Adipocyte (in vitro differentiated cells): ENCODE results near the gene NIPAL3.
"Not testable (repeated sequence)": the region's sequence is repeated elsewhere in the genome, so short reads cannot be mapped to it uniquely, and the experiment has no call there.

Experiments
- DNase-seq: peaks from one replicate; pipeline ENCODE4 v3.0.0-alpha.2; 2015; ENCODE audit warnings: low read depth
- H3K27me3 ChIP-seq: replicated peaks from 2 replicates; pipeline ENCODE4 v1.7.0; 2013; ENCODE audit warnings: mild to moderate bottlenecking, low read length, moderate library complexity; ENCODE audit not compliant: control insufficient read depth, insufficient read depth
- H3K36me3 ChIP-seq: 2 replicates; pipeline ENCODE4 v1.7.0; 2013; ENCODE audit warnings: low read length, mild to moderate bottlenecking, moderate library complexity; ENCODE audit not compliant: control insufficient read depth, insufficient read depth, severe bottlenecking
- H3K4me1 ChIP-seq: 2 replicates; pipeline ENCODE4 v1.7.0; 2013; ENCODE audit warnings: mild to moderate bottlenecking, low read length, moderate library complexity; ENCODE audit not compliant: control insufficient read depth, insufficient read depth
- H3K4me3 ChIP-seq: 2 replicates; pipeline ENCODE4 v1.7.0; 2013; ENCODE audit warnings: mild to moderate bottlenecking, low read length, moderate library complexity
- H3K9ac ChIP-seq: 2 replicates; pipeline ENCODE4 v1.7.0; 2013; ENCODE audit warnings: mild to moderate bottlenecking, low read length, moderate library complexity
- H3K9me3 ChIP-seq: 2 replicates; pipeline ENCODE4 v1.7.0; 2013; ENCODE audit warnings: mild to moderate bottlenecking, low read length, moderate library complexity; ENCODE audit not compliant: control insufficient read depth

NIPAL3 gene

GRCh38 chr1:24426744-24427544 lies 11.3 kb downstream of the NIPAL3 start:
- Histone ChIP-seq H3K4me1 (no peaks in the 10 kb centered on the region), H3K9me3 (no peaks in the 10 kb centered on the region), H3K4me3 (no peak overlapping the region), H3K36me3 (no peaks in the 10 kb centered on the region), H3K9ac (no peak overlapping the region), H3K27me3 (no peaks in the 10 kb centered on the region)
- no peak for DNase-seq

- no peaks in the 10 kb centered on the region for H3K4me1 ChIP-seq
- no peaks in the 10 kb centered on the region for H3K36me3 ChIP-seq
- H3K9me3 ChIP-seq, result no peaks in the 10 kb centered on the region
- DNase-seq, result no peak
- H3K27me3 ChIP-seq, result no peaks in the 10 kb centered on the region
- H3K9ac ChIP-seq, result no peak overlapping the region
- H3K4me3 ChIP-seq, result no peak overlapping the region
These were observed 11.9 kb downstream of the NIPAL3 start for GRCh38 chr1:24427545-24427862.

DNA sequence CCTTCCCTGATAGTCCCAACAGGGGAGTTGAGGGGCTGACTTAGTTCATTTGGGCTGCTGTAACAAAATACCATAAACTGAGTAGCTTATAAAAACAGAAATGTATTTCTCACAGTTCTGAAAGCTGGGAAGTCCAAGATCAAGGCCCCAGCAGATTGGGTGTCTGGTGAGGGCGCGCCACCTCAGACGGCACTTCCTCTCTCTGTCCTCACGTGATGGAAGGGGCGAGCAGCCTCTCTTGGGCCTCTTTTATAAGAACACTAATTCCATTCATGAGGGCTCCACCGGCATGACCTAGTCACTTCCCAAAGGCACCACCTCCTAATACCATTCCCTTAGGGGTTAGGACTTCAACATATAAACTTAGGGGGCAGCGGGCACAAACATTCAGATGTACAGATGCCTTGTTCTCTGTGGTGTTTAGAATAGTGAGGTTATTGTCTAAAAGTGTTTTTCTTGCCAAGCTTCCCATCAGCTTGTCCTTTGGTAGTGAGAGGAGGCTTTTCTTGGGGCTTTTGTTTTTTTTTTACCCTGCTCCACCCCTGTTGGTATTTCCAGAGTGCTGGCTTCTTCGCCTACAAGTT lies 20.3 kb downstream of the NIPAL3 start:
- no peaks in the 10 kb centered on the region for H3K27me3 ChIP-seq
- no peak for DNase-seq
- H3K4me3 ChIP-seq, result no peak overlapping the region
- H3K36me3 ChIP-seq, result no peaks in the 10 kb centered on the region
- H3K9me3 ChIP-seq, result no peaks in the 10 kb centered on the region
- no peak overlapping the region for H3K9ac ChIP-seq
- H3K4me1 ChIP-seq, result peaks cover 19% of the 10 kb centered on the region

DNA sequence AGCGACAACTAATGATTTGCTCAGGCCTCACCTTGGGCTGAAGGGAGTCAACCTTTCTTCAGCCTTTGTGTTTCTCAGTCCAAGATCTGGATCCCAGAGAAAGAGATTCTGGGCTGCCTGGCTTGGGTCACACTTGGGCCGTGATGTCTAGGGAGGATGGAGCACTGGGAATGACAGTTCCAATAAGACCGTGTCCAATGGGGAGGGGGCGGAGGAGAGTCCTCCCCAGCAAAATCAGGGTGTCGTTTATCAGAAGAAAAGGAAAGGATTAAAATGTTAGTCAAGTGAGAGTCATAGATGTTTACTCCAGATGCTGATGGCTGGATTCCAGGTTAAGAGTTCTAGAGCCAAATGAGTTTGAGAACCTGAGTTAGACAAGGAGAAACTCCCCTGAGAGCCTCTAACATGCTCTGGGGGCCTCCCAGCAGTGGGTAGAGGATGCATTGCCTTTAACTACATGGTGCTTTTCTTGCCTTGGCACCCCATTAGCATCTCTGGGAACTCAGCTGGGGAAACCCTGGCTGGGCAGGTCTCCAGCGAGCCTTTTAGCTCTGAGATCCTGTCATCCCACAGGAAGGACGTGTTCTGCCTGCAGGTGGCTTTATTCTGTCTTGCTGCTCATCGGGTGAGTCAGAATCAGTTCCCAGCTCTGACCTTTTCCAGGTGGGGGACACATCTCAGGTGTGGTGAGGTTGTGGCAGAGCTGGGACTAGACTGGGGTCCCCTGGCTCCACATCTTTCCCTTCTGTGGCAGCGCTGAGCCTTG lies 22.2 kb downstream of the NIPAL3 start:
- Histone ChIP-seq H3K4me1 (peaks cover 24% of the 10 kb centered on the region), H3K27me3 (no peaks in the 10 kb centered on the region), H3K9me3 (no peaks in the 10 kb centered on the region), H3K36me3 (no peaks in the 10 kb centered on the region), H3K9ac (no peak overlapping the region), H3K4me3 (peak overlapping the region; percentile 37)
- DNase-seq, result peak; percentile 18

DNA sequence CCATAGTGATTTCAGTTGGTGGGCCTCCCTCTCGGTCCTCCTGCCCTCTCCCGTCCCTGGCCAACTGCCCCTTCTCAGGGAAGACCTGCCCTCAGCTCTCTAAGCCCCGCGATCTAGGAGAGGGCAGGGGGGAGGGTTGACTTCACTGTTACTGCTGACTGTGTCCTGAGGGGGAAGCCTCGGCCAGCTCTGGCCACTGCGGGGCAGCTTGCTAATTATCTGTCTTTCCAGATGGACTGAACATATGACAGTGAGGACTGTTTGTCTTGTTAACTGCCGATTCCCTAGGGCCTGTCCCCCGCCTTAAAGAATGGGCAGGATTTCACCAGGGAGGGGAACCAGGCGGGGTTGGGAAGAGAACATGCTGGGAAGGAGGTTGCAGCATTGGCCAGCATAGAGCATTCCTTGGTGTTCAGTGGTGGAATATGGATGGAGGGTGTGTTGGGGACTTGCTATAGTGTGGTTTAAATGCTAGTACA lies 22.9 kb downstream of the NIPAL3 start:
- Histone ChIP-seq H3K36me3 (no peaks in the 10 kb centered on the region), H3K9ac (no peak overlapping the region), H3K27me3 (no peaks in the 10 kb centered on the region), H3K4me1 (peaks cover 30% of the 10 kb centered on the region), H3K9me3 (no peaks in the 10 kb centered on the region), H3K4me3 (peak overlapping the region; percentile 37)
- DNase-seq, result peak; percentile 33

- peaks cover 33% of the 10 kb centered on the region for H3K4me1 ChIP-seq
- DNase-seq, result no peak
- H3K27me3 ChIP-seq, result no peaks in the 10 kb centered on the region
- no peaks in the 10 kb centered on the region for H3K36me3 ChIP-seq
- no peak overlapping the region for H3K9ac ChIP-seq
- H3K9me3 ChIP-seq, result no peaks in the 10 kb centered on the region
- H3K4me3 ChIP-seq, result no peak overlapping the region
These were observed 24.8 kb downstream of the NIPAL3 start for GRCh38 chr1:24440436-24440835.

- H3K27me3 ChIP-seq, result no peaks in the 10 kb centered on the region
- H3K4me1 ChIP-seq, result peaks cover 33% of the 10 kb centered on the region
- no peaks in the 10 kb centered on the region for H3K9me3 ChIP-seq
- no peak for DNase-seq
- no peak overlapping the region for H3K4me3 ChIP-seq
- no peaks in the 10 kb centered on the region for H3K36me3 ChIP-seq
- no peak overlapping the region for H3K9ac ChIP-seq
These were observed 25.9 kb downstream of the NIPAL3 start for GRCh38 chr1:24441480-24441879.

GRCh38 chr1:24441996-24442668 lies 26.5 kb downstream of the NIPAL3 start:
- Histone ChIP-seq H3K4me1 (peaks cover 33% of the 10 kb centered on the region), H3K36me3 (no peaks in the 10 kb centered on the region), H3K4me3 (no peak overlapping the region), H3K9ac (no peak overlapping the region), H3K9me3 (no peaks in the 10 kb centered on the region), H3K27me3 (no peaks in the 10 kb centered on the region)
- DNase-seq, result no peak

DNA sequence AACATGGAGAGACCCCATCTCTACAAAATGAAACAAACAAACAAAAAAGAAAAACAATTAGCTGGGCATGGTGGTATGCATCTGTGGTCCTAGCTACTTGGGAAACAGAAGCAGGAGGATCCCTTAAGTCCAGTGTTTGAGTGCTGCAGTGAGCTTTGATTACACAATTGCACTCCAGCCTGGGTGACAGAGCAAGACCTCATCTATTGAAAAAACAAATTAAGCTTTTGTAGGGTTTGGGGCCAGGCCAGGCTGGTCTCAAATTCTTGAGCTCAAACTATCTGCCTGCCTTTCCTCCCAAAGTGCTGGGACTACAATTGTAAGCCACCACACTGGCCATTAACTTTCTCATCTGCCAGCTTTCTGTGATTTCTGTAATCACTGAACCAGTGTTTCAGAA lies 27.2 kb downstream of the NIPAL3 start:
- H3K27me3 ChIP-seq, result no peaks in the 10 kb centered on the region
- H3K9me3 ChIP-seq, result no peaks in the 10 kb centered on the region
- no peak overlapping the region for H3K4me3 ChIP-seq
- H3K36me3 ChIP-seq, result no peaks in the 10 kb centered on the region
- DNase-seq, result peak; percentile 50
- no peak overlapping the region for H3K9ac ChIP-seq
- H3K4me1 ChIP-seq, result peaks cover 28% of the 10 kb centered on the region

DNA sequence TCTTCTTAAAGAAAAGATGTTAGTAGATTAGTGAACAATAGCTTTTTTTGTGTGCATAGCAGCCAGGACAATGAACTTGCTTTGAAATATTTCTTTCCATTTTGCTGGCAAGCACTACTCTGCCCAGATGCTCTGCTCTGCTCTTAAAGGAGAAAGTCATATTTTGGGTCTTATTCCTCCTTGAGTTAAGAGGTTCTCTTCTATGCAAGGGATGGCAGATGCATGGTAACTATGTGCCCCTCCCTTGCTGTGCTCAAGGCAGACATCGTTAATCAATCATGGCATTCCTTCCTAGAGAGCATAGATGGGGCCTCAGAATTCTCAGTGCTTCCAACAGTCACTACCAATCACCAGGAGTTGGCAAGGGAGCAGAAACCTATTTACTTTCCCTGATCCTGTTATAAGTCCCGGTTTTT lies 27.6 kb downstream of the NIPAL3 start:
- no peaks in the 10 kb centered on the region for H3K9me3 ChIP-seq
- no peaks in the 10 kb centered on the region for H3K36me3 ChIP-seq
- no peaks in the 10 kb centered on the region for H3K27me3 ChIP-seq
- peaks cover 23% of the 10 kb centered on the region for H3K4me1 ChIP-seq
- H3K9ac ChIP-seq, result no peak overlapping the region
- DNase-seq, result peak; percentile 36
- no peak overlapping the region for H3K4me3 ChIP-seq

GRCh38 chr1:24446446-24446845 lies 30.8 kb downstream of the NIPAL3 start:
- not testable (repeated sequence) for H3K9ac ChIP-seq, H3K27me3 ChIP-seq, DNase-seq, H3K4me3 ChIP-seq, H3K9me3 ChIP-seq, H3K36me3 ChIP-seq
- H3K4me1 ChIP-seq, result peaks cover 14% of the 10 kb centered on the region
